NCI-H748 (cell line): ENCODE data around the gene PTH.

Experiments
- DNase-seq: peaks from one replicate; lab custom pipeline; 2025; ENCODE audit not compliant: unreplicated experiment; lab: John Stamatoyannopoulos, UW

Gene PTH

DNA sequence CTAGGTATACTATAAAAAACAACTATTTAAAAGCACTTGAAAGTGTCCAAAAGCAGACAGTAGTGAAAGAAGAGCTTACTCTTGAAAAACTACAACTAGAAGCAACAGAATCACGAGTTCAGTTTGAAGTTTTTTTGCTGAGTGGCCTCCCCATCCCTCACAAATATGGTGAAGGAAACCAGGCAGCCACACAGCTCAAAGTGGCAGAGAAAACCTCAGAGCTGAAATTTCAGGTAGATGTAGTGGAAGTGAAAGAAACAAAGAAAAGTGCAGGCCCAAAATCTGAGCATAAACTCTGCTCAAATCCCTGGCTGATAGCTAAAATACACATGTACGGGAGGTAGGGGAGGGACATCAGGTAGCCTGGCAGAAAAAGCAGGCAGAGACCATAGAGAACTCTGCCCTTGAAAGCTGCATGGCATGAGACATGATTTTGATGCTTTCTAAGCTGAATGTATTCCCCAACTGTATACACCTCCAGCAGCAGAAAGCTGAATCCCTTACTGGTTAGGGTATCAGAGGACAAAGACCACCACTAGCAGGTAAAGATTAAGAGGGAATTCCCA lies 44.9 kb downstream of the PTH start:
- DNase-seq = no peak

DNA sequence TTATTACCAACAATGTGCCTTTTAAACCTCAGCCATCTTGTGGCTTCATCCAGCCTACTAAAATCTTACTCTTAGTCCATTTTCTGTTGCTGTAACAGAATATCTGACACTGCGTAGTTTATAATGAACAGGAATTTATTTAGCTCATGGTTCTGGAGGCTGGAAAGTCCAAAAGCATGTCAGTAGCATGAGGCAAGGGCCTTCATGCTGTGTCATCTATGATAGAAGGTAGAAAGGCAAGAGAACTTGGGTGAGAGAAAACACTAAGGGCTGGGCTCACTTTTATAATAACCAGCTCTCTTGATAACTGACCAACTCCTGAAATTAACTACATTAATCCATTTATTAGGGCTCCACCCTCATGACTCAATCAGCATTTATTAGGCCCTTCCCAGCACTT lies 46.3 kb downstream of the PTH start:
- no peak for DNase-seq

DNA sequence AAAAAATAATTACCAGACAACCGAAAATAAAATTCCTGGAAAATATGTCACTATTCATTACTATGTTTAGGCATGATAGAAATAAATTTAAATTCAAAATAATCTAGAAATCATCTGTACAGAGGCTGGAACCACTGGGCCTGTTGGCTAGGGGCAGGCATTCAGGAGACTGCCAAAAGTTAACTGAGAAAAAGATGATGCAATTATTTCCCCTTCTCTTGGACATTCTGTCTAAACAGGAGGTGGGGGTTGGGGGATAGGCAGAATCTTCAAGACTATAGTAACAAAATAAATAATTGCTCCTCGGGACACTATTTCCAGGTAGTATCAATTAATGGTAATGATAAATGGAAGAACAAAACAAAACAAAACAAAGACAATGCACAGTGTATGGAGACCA lies 46.9 kb downstream of the PTH start:
- no peak for DNase-seq

DNA sequence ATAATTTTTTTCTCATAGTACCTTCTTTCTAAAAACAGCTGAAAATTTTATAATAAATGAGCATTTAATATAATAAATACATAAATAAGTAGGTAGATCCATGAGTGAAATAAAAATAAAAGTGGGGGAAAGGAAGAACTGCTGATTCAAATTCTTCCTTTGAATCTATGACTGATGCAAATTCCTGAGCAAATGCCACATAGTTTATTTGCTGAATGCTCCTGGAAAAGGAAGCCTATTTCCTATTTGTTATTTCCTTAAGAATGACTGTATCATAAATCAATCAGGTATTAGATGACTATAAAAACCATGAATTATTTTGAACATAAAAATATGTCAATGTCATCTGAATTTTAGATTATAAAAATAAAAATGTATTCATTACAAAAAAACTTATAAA lies 49.4 kb downstream of the PTH start:
- DNase-seq = no peak

DNA sequence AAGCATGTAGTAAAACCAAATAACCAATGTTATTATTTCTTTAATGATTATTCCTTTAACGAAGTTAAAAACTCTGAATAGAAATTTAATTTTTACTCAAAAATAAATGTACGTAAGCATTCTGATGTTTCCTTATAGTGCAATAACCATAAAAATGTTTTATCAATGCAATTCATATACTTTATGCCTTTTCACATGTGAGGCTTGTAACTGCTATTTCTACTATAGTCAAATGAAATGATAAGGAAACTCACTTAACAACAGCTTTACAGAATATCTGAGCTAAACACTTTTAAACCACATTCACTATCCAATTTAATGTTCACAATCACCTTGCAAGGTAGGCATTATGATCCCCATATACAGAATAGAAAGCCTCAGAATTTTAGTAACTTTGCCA lies 50.2 kb downstream of the PTH start:
- no peak for DNase-seq
